Ramos (cell line): ENCODE data around the gene LMF1.

Experiments
- in situ Hi-C: fragments of 300-500 bp; cut with MboI; formaldehyde crosslinking; loops from one replicate; pipeline ENCODE4 v1.14.3; 2022; ENCODE audit warnings: low sequenced_read_pairs; ENCODE audit not compliant: unreplicated experiment

LMF1 gene

GRCh38 chr16:986411-986810, 15.6 kb upstream of the LMF1 start:
- in situ Hi-C loops, result no loop called here

DNA sequence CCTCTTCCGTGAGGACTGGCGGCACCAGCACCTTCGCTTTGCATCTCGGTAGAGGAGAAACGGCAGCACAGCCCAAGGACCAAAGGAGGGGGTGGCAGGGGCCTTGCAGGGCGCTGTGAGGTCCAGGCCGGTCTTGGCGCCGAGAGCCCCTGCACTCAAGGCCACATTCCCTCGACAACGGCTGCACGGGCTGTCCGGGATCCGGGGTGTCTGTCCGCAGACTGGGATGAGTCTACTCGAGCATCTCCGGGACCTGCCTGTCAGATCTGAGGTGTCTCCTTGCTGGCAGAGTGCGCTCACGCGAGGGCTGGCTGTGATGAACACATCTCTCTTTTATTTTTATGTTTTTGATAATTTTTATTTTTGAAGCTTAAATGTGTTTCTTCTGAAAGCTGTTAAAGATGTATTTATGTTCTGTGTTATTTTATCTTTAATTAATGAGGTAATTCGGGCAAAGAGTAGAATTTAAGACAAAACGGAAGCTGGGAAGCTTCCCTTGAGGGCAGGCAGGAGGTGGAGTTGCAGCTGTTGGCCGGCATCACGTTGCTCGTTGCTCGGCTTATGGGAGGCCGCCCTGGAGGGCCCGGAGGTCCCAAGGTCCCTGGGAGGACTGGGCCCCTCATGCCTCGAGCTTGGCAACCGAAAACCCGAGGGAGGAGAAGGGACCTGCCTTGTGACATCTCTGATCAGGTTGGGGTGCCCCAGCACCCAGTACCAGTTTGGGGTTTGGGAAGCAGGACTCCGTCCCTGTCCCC, 15.0 kb upstream of the LMF1 start:
- in situ Hi-C loops, result no loop called here

GRCh38 chr16:984736-985636, 14.2 kb upstream of the LMF1 start:
- in situ Hi-C loops, result no loop called here

DNA sequence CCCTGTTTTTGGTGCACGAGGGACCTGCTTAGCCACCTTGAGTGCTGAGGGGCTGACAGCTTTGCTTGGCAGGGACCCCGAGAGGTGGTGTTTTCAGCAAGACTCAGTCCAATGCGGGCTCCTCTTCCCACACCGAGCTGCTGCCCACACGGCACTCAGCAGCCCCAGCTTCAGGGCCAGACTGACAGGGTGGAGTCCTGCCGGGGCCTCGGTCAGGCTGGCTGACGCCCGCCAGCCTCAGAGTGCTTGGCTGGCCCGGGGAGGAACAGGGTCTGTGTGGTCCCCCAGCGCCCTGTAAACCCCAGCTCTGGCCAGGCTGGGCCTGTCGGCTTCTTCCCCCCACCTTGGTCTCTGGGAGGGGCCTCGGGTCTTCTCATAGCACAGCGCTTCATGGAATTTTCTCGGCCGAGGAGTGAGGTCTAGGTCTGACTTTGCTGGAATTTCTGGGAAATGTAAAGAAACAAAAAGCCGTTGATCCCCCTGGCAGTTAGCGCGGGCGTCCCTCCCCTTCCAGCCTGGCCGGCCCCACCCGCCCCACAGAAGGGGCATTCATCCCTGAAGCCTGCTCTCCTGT, 13.4 kb upstream of the LMF1 start:
- in situ Hi-C loops, result no loop called here

GRCh38 chr16:983044-984030, 12.6 kb upstream of the LMF1 start:
- in situ Hi-C loops, result no loop called here

DNA sequence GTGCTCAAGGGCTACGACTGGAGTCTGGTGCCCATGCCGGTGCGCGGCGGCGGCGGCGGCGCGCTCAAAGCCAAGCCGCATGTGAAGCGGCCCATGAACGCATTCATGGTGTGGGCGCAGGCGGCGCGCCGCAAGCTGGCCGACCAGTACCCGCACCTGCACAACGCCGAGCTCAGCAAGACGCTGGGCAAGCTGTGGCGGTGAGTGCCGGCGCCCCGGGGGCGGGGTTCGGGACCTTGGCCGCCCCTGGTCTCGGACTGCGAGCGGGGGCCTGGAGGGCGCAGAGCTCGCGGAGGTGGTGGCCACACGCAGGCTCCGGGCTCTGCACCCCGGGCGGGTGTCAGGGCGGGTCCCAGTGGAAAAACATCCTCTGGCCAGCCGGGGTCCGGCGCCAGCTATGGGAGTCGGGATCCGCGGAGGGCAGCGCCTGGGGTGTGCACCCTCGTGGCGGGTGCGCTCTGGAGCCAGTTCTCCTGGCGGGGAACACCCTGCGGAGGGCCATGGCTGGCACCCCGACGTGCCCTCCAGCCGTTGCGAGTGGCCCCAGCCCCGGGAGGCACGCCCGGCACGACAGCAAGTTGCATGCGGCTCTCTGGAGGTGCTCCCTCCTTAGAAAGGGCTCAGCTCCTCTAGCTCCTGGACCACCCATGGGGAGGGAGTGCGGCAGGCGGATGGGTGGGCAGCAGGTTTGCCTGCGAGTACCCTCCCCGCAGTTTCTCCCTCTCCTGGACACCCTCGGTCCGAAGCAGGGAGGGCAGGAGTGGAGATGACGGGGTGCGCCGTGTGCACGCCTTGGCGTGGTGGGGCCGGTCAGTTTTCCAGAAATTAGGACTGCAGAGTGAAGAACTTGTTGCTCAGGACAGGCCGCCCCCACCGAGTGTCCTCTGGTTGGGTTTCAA, 11.6 kb upstream of the LMF1 start:
- in situ Hi-C loops, result no loop called here

DNA sequence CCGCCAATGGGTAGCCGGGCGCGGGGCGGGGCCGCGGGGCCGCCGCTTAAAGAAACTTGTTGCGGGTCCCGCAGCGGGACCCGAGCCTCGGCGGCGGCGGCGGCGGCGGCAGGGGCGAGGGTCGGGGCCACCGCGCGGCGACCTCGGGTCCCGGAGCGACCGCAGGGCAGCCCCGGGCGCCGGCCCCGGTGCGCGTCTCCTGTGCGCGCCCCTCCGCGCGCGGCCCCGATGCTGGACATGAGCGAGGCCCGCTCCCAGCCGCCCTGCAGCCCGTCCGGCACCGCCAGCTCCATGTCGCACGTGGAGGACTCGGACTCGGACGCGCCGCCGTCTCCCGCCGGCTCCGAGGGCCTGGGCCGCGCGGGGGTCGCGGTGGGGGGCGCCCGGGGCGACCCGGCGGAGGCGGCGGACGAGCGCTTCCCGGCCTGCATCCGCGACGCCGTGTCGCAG, 10.9 kb upstream of the LMF1 start, which contains the start of gene SOX8:
TSS of gene SOX8 (plus strand) at position 76 of the 450 bp plus-strand sequence. CDS start at position 229, 153 bp downstream.
- in situ Hi-C loops, result no loop called here

GRCh38 chr16:980595-980854, 9.7 kb upstream of the LMF1 start:
- in situ Hi-C loops, result no loop called here

DNA sequence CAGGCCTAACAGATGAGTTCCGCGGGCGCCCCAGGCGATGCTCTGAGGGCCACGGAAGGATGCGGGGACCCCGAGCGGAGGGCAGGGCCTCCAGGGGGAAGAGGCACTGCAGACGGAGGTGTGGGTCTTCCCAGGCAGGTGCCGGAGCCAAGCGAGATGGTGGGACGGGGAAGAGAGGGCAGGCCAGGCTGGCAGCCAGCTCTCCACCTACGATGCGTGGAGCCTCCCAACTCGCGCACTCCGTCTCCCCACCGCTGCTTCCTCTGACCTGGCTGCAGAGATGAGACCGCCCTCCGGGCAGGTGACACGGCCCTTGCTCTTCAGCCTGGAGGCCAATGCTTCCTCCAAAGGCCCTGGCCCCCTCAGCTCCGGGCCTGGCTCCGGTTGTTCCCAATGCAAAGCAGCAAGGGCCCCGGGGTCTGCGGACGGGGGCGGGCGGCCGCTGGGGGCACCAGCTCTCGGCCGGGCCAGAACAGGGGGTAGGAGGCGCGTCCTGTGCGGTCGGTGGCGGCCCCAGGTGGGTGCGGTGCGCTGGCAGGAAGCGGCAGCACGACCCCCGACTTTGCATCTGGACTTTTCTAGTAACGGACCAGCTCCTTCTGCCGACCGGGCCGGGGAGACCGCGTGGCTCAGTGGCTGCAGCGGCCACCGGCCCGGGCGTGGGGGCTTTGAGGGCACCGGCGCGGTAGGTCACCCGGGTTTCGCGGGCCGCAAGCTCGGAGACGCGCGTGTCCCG, 9.2 kb upstream of the LMF1 start:
- in situ Hi-C loops, result no loop called here

GRCh38 chr16:979147-979546, 8.4 kb upstream of the LMF1 start:
- in situ Hi-C loops, result no loop called here

- in situ Hi-C loops, result no loop called here
Observed at GRCh38 chr16:978403-978802, 7.6 kb upstream of the LMF1 start.

DNA sequence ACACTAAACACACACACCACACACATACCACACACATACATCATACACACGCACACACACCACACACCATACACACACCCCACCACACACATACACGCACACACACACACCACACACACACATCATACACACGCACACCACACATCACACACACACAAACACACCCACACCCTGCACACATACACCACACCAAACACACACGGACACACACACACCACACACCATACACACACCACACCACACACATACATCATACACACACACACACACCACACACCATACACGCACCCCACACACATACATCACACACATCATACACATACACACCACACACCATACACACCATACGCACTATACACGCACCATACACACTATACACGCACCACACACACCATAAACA, 7.1 kb upstream of the LMF1 start:
- in situ Hi-C loops, result no loop called here

- in situ Hi-C loops, result no loop called here
Observed at GRCh38 chr16:977081-977701, 6.4 kb upstream of the LMF1 start.

DNA sequence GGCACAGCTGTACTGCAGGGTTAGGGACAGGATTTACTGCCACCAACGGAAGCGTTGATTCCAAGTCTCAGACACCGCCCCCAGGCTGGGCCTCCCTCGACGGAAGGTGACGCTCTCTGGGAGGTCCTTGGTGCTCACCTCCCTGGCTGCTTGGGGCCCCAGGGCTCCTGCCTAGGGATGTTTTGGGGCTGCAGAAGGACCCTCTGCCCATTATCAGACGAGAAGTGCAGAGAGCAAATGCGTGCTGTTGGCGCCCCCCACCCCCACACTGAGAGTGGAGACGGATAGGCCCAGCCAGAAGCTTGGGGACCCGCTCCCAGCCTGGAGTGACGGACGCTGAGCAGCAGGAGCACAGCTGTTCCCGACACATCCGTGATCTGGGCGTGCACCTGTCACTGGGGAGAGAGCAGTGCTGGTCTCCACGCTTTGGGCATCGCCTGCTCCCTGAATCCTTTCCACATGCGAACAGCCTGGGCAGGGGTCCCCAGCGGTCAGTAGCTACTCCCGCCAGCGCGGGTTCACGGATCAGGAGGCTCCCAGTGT, 5.7 kb upstream of the LMF1 start:
- in situ Hi-C loops, result no loop called here

- in situ Hi-C loops, result no loop called here
Observed at GRCh38 chr16:975291-975690, 4.5 kb upstream of the LMF1 start.

GRCh38 chr16:974611-975261, 4.0 kb upstream of the LMF1 start:
- in situ Hi-C loops, result no loop called here

- in situ Hi-C loops, result no loop called here
Observed at GRCh38 chr16:974001-974601, 3.3 kb upstream of the LMF1 start.
